ENCODE data around the gene PNMA8C.
"Not testable (repeated sequence)": the region's sequence is repeated elsewhere in the genome, so short reads cannot be mapped to it uniquely, and the experiment has no call there.

The PNMA8C gene

DNA sequence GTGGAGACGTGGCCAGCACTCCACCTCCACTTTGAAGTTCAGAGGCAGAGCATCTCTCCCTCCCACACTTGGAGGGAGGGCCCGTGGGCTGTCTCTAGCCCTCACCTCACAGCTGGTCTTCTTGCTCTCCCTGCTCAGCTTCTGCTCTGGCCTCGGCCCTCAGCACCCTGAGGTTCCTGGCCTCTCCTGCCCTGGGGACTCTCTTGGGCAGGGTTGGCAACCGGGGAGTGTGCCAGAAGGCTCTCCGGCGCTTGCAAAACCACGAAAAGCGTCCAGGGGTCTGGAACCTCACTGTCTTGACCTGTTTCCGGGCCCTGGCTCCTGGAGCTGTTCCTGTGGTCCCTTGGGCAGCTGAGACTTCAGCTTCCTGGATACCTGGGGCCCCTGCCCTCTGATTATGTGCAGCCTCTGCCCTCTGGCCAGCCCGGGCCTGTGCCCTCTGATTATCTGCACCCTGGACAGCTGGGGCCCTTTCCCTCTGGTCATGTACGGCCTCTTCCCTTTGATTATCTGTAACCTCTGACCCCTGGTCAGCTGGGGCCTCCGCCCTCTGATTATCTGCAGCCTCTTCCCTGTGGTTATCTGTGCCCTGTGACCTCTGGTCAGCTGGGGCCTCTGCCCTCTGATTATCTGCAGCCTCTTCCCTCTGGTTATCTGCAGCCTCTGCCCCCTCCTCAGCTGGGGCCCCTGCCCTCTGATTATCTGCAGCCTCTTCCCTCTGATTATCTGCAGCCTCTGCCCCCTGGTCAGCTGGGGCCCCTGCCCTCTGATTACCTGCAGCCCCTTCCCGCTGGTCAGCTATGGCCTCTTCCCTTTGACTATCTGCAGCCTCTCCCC is 17.4 kb downstream of the PNMA8C start:
- no peak for DNase-seq

DNA sequence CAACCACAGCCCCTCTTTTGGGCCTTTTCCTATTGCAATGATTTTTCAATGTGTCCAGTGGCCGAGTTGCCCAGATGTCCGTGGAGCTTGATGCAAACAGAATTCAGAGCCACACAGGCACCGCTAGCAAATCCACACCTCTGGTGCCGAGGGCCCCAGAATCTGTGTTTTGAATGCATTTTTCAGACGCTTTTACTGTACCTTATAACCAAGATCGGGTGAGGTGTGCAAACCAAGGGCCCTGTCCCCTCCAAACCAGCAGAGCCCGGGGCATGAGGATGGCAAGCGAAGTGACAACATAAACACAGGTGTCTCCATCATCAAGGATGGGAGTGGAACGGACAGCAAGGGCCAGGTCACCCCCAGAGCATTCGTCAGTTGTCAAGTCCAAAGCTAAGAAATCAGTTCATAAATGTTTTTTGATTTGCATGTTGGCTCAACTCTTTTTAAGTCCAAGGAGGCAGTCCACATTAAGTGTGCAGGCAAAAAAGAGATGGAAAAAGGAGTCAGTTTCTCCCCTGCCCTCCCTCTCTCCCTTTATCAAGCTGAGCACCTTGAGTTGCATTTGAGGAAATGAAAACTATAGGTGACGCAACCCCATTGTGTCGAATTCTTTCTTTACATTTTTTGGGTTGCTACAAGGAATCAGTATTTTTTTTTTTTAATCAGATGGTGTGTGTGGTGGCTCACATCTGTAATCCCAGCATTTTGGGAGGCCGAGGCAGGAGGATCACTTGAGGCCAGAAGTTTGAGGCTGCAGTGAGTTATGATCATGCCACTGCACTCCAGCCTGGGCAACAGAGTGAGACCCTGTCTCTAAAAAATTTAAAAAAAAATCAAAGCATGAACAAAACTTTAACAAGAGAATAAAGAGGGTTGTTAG is 18.3 kb downstream of the PNMA8C start:
- no peak for DNase-seq

DNA sequence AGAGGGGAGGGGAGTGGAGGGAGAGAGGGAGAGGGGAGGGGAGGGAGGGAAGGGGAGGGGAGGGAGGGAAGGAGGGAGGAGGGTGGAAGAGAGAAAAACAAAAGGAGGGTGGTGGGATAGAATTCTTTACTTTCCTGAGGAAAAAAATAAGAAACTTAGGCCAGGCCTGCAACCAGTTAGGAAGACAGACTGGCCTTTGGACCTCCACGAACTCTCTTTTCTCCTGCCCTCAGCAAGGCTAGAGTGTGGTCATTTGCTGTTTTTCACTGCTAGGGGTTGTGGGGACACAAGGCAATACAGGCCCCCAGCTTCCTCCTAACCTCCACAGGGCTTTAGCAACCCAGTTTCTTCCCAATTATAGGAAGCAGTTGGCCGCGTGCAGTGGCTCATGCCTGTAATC is 19.5 kb downstream of the PNMA8C start:
- no peak for DNase-seq

DNA sequence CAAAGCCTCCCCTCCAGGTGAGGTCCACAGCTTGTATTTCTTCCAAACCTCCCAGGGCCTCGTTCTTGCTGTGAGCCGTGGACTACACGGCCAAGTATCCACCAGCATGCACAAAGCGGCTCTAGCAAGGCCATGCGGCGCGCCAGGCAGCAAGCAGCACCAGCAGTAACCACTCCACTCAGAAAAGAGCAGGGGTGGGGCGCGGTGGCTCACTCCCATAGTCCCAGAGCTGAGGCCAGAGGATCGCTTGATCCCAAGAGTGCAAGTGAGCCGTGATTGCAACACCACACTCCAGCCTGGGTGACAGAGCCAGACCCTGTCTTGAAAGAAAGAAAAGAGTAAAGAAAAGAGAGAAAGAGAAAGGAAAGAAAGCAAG is 20.1 kb downstream of the PNMA8C start:
- DNase-seq: no peak

DNA sequence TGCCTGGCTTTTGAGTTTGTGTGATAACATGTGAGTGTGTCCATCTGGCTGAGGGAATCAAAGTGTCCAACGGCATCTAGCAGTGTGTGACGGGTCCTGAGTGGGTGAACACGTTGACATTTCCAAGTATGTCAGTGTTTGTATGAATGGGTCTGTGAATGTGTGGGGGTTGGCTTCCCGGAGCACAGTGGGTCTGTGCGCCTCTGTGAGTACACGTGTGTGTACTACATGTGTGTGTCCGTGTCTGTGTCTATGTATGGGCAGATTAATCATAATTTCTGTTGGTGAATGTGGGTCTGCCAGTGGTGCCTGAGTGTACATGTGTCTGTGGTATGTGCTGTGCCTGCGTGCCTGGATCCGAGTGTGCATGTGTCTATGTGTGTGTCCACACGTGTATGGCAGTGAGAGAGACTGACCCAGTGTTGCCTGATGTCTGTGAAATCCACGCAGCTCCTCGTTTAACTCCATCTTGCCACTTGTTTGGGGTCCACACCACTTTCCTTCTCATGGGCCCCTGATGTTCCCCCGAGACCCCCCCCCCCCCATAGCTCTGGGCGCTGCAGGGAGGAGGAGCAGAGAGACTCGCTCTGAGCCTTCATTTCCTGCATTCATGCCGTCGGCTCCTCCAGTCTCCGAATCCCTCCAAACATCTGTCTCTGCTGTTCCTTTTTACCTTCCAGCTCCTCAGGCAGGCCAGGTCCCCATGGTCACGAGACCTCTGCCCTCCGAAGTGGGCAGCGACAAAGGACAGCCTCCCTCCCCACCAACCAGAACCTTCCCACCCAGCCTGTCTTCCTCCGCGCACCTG is 20.7 kb downstream of the PNMA8C start:
- no peak for DNase-seq

DNA sequence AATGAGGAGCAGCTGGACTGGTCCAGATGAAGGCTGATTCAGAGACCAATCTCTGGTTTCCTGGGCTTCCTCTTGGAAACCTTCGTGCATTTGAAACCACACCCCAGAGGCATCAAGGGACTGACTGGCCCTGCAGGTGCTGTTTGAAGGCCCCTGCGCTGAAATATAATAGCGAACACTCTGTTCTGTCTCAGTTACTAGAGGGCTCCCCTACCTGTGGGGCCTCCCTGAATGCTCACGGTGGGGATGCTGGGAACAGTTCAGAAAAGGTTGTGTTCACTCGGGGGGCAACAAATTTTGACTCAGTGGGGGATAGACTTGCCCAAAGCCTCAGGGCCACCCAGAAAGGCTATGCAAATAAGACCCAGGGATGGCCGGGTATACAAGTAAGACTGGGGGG is 21.8 kb downstream of the PNMA8C start:
- DNase-seq: no peak

DNA sequence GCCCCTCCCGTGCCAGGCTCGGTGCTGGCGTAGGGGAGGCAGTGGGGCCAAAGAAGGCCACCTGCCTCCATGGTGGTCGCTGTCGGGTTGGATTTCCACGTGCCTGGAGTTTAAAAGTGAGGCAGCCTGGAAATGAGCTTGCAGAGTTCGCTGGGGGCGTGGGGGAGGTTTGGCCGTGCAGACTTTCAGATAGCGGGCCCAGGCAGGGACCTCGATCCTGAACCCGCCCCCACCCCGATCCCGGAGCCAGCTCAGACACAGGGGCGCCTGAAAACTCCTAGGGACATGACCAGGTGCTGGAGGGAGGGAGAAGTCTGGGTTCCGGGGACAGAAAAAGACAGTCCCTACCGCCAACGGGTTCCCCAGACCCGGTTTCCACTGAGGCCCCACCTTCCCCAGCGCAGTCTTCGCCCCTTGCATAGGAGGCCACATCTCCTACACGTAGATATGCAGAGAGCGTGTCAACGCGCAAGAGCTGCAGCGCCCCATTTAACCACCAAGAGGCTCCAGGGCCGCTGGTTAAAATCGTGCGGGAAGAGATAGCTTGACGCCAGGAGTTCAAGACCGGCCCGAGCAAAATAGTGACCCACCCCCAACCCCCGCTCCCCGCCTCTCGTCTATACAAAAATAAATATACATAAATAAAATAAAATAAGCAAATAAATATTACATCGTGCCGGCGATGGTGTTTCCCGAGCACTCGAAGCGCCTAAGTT is 23.8 kb downstream of the PNMA8C start:
- no peak for DNase-seq

DNA sequence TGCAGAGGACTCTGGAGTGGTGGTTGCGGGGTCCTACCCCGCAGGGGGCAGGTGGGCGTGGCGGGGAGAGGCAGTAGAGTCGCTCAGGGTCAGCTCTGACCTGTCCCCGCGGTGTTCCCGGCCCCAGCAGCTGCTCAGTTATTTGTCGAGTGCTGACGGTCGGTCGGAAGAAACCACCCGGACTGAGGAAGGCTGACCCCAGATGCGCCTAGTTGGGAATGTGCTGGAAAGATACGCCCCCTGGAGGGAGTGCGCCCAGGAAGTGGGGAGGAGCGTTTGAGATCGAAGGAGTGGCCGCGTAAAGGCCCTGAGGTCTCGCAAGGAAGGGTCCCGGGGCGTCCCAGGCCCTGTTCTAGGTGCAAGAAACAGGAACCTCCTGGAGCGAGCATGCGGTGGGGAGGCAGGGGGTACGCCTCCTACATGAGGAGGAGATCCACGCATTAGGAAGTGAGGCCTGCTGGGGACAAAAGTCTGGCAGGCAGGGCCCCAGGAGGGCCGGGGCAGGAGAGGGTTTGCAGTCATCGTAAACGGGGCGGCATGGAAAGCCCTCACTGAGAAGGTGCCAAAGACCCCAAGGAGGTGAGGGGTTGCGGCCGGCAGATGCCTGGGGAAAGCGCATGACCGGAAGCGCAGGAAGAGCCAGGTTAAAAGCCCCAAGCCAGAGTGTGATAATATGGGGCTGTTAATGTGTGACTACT is 24.5 kb downstream of the PNMA8C start:
- DNase-seq: no peak

DNA sequence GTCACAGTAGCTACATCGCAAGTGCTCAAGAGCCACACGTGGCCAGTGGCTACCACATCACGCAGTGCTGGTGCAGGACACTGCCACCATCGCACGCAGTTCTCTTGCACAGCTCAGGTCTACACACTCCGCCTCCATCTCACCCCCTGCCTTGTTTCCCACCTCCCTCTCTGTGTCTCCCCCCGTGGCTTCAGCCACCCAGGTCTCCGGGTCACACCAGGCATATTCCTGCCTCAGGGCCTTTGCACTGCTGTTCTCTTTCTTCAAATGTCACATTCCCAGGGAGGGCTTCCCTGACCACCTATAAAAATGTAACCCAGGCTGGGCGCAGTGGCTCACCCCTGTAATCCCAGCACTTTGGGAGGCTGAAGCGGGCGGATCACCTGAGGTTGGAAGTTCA is 26.0 kb downstream of the PNMA8C start:
- DNase-seq: no peak

DNA sequence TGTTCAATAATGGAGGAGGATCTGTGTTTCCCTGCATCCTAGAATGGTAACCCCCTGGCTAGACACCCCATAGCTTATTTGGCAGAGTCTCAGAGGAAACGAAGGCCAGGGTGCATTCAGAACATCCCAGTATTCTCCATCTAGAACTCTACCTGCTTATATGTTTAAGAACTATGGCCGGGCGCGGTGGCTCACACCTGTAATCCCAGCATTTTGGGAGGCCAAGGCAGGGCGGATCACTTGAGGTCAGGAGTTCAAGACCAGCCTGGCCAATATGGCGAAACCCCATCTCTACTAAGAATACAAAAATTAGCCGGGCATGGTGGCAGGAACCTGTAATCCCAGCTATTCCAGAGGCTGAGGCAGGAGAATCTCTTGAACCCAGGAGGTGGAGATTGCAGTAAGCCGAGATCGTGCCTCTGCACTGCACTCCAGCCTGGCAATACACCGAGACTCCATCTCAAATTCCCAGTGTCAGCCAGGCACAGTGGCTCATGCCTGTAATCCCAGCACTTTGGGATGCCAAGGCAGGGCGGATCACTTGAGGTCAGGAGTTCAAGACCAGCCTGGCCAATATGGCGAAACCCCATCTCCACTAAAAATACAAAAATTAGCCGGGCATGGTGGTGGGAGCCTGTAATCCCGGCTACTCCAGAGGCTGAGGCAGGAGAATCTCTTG is 30.8 kb downstream of the PNMA8C start:
- DNase-seq: not testable (repeated sequence)

DNA sequence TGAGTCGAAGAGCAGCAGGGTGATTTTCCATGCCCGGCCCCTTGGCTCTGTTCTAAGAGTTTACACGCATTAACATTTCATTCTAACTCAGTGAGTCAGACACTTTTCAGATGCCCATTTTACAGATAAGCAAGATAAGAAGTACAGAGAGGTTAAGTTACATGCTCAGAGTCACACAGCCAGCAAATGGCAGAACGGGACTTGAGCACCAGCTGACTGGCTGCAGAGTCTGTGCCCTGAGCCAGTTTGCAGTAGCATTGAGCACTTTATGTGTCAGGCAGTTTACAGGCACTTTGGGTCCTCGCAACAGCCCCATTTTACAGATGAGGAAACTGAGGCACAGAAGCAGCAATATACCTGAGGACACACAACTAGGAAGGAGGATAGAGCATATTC is 34.3 kb downstream of the PNMA8C start:
- DNase-seq: no peak

DNA sequence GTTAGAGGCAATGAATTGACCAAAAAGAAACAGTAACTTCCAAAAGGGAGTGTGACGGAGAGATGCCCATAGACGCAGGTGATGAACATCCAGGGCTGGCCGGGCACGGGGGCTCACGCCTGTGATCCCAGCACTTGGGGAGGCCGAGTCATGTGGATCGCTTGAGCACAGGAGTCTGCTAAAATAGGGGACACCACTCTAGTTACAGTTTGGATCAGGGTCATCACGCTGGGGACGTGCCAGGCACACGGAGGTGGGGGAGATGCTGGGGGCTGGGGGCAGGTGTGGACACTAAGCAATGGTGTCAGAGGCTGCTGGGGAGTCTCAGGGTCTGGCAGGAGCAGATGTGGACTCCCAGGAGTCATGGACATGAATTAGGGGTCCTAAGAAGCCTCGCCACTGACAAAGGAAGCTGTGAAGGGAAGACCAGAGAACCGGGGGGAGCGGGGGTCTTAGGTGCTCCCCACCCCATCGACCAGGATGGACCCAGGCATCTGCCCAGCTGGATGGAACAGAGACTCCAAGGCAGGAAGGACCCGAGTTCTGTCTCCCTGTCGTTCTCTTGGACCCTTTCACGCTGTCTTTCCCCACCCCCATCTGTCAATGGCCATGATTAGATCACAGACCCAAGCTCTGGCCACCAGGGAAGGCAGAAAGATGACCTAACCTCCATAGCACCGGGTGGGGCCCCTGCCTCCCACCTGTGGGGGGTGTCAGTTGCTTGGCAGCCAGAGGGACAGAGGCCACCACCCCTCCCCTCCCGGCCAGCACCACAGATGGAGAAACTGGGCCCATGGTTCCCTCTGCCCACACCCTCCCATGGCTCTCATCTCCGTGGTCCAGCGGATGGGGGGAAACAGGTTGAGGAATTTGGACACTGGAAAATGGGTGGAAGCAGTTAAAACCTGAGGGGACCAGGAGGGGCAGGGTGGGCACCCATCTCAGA is 35.0 kb downstream of the PNMA8C start:
- DNase-seq: no peak

DNA sequence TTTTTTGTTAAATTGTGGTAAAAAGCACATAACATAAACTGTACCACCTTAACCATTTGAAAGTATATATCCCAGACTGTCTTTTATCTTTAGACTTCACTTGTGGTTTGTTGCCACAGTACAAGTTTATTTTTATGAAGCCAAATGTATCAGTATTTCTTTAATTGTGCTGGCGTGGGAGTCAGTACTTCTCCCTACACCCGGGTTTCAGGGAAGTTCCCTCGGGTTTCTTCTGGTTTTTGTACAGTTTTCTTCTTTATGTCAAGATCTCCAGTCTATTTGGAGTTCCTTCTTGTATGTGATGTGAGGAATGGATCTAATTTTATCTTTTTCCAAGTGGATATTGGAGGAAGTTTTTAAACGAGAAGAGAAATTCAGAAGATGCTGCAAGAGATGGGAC is 35.9 kb downstream of the PNMA8C start:
- DNase-seq: no peak

DNA sequence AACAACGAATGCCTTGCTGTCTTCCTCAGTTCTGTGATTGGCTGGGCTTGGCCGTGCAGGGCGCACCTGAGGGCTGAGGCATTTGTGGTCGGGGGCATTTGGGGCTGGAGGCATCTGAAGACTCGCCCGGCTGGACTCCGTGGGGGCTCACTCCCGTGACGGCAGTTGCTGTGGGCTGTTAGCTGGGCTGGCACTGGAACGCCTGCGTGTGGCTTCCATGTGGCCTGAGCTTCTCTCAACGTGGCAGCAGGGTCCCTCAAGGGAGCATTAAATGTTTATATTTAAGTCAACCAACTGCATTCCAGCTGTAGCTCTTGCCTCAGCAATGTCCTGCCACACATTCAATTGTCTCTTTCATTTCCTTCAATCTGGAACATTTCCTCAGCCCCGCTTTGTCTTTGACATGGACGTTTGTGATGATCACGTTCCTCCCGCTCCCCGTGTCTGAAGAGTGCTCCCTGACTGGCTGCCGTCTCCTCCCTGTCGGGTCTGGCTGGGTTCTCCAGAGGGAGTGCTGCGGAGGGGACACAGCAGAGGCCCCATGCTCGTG is 36.4 kb downstream of the PNMA8C start:
- DNase-seq: no peak

DNA sequence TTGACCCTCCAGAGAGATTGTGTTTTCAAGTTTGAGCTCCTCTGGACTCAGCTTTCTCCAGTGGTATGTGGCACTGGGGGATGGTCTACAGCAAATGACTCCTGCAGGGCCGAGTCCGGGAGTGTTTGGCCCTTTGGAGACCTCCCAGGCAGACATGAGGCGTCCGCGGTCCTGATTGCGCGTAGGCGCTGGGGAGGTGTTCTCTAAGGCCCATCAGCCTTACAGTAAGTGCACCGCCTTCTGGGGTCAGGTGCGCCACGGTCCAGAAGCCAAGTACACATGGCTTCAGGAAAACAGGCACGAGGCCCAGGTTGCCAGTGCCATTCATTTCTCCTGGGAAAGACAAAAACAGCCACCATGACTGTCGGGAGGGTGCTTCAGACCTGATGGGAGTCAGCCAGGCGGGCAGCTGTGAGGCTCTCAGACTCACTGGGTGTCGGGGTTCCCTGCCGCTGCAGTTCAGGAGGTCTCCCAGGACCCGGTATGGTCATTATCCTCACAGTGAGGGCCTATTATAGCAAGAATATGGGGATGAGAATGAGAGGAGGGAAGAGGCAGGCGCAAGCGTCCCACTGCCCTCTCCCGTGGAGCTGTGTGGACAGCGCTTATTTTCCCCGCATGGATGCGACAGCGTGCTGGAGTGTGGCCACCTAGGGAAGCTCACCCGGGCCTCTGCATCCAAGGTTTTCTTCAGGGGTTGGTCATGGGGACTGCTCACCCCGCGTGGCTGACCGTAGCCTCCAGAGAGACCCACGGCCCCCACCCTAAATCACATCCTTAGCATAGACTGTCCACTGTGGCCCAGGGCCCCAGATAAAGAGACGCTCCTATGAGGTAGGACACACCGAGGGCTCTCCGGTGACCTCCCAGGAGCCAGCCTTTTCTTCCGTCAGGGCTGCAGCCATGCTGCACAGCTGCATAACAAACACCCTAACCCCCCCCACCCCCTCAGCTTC is 37.2 kb downstream of the PNMA8C start:
- DNase-seq: no peak

DNA sequence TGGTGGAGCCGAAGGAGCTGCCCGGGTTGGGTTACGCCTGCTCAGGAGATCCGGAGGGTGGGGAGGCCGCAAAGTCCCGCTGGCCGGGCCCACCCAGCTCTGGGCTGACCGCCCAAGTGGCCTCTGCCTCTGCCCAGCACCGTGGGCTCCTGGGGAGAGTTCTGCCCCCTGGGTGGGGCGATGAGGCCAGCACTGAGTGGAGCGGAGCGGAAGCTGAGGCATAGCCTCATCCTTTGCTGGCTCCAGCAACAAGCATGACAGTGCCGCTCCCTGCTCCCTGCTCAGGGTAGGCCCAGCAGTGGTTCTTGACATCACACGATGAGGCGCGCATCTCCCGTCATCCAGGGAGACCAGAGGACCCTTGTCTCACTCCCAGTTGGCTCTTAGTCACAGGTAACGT is 37.9 kb downstream of the PNMA8C start:
- DNase-seq: no peak

DNA sequence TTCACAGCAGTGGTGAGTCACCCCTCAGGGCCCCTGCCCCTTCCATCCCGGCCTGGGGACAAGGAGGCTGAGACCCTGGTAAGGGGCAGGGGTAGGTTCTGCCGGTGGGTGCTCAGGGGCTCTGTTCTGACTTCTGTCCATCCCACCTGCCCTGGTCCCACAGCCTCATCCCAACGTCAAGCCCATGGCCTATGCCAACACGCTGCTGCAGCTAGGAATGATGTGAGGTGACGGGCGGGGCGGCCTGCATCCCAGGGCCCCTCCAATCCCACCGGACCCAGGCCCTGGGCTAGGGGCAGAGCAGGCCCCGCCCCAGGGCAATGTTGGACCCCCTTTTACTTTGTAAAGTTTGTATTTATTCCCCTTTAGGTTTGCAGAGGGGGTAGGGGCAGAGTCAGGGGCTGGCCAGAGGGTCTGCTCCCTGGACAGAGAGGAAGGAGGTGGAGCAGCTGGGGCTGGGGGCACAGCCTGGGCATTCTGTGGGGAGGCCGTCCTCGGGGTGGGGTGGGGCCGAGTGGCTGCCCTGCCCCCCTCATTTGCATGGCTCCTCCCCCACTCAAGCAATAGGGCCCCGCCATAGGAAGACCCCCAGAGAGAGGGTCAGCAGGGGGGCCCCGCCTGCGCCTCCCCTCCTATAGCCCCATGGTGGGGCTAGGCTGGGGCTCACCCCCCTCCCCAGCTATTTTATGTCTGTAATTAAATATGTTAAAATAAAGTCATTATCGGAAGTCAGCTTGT is 38.4 kb downstream of the PNMA8C start:
- no peak for DNase-seq

Data from SW 1271 (cell line).